Right ventricle myocardium inferior (tissue), 1 donor: Measurements from ENCODE around the gene FREM1. TPM values are rescaled to one million over a fixed set of nuclear protein-coding genes. Genes with fewer than 3 reads are reported as not detected.
"Not testable (repeated sequence)": the region's sequence is repeated elsewhere in the genome, so short reads cannot be mapped to it uniquely, and the experiment has no call there.

Source experiments
- ATAC-seq: fragments of 200-7000 bp; cut with Tn5 transposase; one replicate; pipeline ENCODE4 v1.9.1; 2020; ENCODE audit warnings: mild to moderate bottlenecking, moderate library complexity
- DNase-seq: peaks from one replicate; pipeline ENCODE4 v3.0.0; 2021; ENCODE audit errors: missing footprints
- intact Hi-C: fragments of 100-400 bp; cut with DNase I; formaldehyde crosslinking; loops from one replicate; pipeline ENCODE4 v1.11.0; 2022
- total RNA-seq: library from RNA; stranded (reverse); fragmentation: NEBNext Ultra II Directional; extraction: Animal tissue kit (Norgen Biotek cat#: 25700); gene quantifications from one replicate; pipeline ENCODE4 v1.2.1, GENCODE V29; 2021
- donor health status: DM: no; HTN: yes; CAD: no; lungs with severe emphysema.

FREM1 gene
- total RNA-seq, 1 donor from 2014 or later = 2.9 TPM

DNA sequence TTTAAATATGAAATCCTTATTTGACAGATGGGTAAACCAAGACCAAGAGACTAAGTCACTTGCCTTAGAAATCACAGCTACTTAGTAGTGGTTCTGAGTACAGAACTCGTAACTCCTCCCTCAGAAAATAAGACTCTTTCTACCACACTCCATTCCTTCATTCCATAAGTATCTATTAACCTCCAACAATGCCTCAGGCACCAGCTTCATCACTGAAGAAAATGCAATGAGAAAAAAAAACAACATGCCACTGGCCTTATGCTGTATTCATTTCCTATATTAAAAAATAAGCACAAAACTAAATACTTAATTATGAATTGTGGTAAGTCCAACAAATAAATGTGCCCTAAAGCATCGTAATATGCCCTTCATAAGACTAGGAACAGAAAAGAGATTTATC is 13.5 kb upstream of the FREM1 start:
- ATAC-seq = no peak
- intact Hi-C loops = no loop called here
- DNase-seq = no peak

DNA sequence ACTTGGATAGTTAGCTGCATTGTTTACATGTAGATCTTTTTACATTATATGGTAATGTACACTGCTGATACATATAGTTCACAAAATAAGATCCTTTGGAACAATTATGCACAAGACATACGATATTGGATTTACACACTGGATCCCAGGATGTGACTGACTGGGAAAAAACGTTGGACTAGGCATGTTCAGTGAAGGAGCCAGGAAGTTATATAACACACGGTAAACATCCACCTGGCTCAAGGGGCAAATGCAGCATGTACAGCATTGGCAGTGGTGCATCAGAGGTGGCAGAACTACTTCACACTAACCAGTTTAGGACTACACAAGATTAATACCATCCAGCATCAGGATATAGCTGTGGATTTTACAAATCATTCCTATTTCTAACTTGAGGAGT is 10.6 kb upstream of the FREM1 start:
- ATAC-seq, intact Hi-C loops: not testable (repeated sequence)

DNA sequence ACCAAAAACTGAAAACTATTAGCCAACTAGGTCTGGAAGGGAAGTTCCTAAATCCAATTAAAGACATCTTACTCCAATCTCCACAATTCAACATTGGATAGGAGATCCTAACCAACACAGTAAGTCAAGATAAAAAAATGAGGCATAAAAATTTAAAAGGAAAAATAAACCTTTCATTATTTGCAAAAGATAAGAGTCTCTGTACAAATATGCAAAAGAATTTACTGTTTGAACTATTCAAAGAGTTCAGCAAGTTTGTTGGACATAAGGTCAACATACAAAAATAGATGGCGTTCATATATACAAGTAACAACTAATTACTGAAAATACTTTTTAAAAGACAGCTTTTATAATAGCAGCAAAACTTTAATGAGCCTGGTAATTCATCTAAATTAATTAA is 3.1 kb upstream of the FREM1 start:
- ATAC-seq = no peak
- intact Hi-C loops = no loop called here
- DNase-seq = no peak

More for the DNA sequence above, 10.6 kb upstream of the FREM1 start:
- DNase-seq = not testable (repeated sequence)

DNA sequence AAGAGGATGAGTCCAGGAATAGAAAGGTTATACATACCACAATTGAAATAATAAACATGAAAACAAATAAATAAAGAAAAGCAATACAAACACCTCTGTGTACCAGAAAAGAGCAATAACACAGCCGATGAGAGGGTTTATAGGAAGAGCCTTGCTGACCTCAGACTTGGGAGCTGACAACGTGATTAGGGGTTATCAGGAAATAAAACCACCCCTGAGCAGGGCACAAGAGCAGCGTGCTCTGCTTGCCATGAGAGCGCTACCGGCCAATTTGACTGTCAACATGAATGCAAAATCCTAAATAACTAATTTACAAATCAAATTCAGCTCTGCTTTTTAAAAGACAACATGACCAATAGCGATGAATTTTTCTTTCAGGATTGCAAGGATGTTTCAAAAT is 2.6 kb upstream of the FREM1 start:
- ATAC-seq (no peak), DNase-seq (no peak)
- intact Hi-C loops = no loop called here

DNA sequence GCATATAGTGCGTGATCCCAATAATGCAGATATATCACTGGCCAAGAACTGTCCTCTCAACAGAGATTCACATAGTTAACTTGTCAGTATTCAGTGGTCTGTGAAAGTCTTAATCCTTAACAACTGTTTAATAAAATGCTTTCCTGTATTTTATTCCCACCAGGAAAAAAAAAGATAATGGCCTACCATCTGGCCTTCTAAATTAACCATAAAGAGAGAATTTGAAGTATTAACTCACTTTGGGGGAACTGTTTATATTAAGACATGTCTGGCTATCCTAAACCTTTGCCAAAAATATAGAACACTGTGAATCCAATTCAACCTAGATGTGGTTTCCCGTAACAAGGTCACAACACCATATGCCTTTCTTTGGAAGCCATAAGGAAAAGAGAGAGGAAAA is 818 bp upstream of the FREM1 start:
- intact Hi-C loops = no loop called here
- no peak for ATAC-seq
- DNase-seq = no peak

DNA sequence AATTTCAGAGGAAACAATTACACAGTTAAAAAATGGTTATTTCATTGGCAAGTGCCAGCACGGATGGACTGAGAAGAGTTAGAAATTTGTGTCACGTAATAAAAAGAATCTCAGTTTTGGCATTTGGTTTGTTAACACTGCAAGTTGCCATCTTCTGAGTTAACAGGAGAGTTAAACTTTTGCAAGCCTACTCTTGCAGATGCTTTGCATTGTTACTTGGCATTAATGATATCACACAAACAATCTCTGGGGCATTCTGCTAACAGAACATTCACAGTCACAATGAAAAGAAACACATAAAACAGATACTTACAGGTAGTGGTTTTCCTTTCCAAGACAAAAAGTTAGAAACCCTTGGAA is 647 bp downstream of the FREM1 start:
- intact Hi-C loops = no loop called here
- ATAC-seq = no peak
- no peak for DNase-seq

DNA sequence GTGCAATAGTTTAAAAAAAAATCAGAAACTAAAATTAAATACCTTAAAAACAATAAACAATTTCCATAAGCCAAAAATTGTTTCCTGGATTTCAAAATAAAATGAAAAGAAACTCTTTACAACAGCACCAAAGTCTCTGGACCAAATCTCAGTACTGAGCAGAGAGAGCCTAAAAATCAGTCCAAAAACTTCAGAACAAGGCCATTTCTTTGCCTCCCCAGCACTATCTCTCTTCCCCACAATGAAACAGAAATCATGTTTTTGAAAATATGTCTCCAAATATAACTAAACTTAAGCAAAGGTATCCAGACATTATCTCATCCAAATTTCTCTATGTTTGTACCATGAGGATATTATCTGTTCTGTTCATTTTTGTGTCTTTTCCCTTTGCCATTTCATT is 1.0 kb downstream of the FREM1 start:
- no peak for ATAC-seq
- no peak for DNase-seq
- intact Hi-C loops = no loop called here

DNA sequence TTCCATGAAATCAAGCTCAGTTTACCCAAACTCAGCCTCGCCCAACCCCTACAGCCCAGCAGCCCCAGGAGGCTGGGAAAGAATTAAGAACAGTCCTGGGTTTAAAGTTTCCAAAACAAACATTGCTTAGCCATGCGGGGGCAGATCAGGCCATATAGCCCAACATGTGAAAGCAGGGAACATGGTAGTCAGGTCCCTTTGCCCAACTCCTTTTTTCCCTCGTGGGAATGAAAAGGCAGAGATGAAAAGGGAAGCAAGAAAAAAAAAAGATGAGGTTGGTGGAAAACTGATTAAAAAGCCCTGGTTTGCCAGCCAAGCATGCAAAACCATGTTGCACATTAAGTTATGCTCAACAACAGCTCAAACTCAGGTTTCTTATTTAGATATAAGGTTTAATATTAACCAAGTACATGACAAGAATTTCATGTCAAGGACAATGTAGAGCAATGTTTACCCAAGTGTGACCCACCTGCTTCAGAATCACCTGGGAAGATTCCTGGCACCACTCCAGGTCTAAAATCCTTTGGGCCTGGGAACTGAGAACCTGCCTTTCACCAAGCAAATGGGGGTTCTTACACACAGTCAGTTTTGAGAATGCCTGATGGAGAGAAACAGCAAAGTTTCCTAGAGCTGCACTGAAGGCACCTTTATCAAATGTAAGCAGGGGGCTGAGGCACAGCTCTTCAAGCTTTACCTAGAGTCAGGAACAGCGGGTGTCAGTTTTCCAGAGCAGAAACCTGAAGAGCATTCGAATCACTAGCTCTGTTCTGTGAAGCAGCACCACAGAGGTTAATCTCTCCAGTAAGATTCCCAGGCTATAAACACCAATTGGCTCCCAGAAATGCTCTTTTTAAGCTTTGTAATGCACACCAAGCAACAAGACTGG is 1.7 kb downstream of the FREM1 start:
- peak; percentile 49 for ATAC-seq

DNA sequence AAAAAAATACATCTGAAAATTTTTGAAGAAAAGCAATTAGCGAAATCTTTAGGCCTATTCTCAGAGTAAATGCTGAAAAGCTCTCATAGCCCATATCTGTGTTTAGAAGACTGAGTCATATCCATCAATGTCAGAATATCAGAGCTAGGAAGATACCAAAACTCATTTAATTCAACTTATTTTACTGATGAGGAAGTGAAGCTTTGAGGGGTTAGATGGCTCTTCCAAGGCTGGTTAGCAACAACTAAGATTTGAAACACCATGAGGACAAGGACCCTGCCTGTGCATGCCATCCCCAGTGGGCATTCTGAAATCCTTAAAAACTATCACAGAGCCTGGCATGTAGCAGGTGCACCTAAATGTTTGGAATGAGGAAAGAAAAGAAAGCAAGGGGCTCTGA is 2.5 kb downstream of the FREM1 start:
- intact Hi-C loops = no loop called here
- ATAC-seq (no peak), DNase-seq (no peak)

More for the DNA sequence above, 1.7 kb downstream of the FREM1 start:
- intact Hi-C loops = no loop called here
- no peak for DNase-seq

DNA sequence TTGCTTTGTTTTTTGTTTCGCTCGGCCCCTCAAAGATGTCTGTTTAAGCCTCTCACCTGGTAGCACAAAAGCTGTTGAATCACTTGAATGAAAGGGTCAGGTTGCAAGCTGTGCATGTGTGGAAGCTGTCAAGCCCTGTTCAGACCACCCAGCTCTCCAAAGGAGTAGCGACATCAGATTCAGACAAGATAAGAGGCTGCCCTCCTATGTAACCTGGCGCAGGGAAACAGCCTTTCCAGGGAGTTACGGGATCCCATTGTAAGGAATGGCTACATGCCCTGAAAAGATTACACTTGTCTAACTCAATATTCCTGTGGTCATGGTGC is 2.9 kb downstream of the FREM1 start:
- ATAC-seq (no peak), DNase-seq (no peak)
- intact Hi-C loops = no loop called here

DNA sequence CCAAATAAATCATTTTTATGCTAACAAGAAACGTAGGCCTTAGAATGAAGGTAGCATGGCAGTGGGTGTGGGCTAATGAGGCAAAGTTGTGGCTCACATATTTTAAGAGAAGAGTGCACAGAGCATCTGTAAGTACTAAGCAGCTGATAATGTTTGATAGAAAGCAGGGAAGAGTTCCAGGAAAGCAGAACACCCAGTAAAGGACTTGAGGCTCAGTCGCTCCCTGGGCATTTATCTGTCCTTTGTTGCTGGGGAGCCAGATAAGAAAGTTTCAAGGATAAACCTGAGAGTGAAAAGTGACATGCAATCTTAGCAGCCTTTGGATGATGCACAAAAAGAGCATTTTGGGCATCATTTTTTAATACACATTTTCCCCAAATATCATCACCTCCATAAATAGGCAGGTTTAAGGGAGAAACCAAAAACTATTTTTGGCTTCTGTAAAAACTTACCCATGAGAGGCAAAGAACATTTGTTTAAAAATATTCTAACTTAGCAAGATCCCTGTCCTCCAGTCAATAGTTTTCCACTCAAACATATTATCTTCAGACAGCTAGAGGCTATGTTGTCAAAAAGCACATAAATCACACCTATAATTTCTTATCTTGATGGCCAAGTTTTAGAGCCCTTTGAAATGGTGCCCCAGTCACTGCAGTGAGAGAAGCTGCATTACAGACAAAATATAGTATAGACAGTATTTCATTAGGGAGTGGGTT is 3.4 kb downstream of the FREM1 start:
- DNase-seq (no peak), ATAC-seq (peak; percentile 12)
- intact Hi-C loops = no loop called here

DNA sequence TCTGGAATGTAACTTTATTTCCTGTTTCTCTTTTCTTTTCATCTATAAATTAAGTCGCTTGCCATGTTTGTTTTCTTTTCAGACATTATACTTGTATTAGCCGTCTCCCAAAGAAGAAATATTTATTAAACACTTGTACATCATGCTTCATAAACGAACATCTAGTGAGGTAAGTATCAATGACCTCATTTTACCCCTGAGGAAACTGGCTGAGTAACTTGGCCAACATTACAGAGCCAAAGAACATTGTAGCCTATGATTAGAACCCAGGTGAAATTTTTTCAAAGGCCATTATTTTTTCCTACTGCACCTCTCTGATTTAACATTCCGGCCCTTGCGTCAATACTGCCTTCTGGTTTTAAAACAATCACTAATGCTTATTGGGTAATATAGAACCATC is 4.2 kb downstream of the FREM1 start:
- intact Hi-C loops = no loop called here
- ATAC-seq = no peak
- DNase-seq = no peak

DNA sequence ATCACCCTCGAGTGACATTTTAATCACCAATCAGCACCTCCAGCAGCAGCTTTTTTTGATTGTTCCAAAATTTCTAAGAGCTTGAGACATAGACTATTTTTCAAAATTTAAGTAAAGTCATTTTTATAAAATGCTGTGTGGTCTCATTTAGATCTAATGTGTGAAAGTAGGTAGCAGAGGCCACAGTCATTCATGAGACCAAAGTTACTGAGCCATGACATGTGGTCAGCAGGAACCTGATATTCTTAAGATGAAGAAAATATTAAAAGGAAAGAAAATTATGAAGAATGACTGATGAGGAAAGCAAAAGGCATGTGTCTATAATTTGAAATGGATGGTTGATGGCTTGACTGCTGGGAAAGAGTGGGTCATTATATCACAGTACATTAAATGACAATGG is 7.2 kb downstream of the FREM1 start:
- intact Hi-C loops = no loop called here
- ATAC-seq (no peak), DNase-seq (no peak)

DNA sequence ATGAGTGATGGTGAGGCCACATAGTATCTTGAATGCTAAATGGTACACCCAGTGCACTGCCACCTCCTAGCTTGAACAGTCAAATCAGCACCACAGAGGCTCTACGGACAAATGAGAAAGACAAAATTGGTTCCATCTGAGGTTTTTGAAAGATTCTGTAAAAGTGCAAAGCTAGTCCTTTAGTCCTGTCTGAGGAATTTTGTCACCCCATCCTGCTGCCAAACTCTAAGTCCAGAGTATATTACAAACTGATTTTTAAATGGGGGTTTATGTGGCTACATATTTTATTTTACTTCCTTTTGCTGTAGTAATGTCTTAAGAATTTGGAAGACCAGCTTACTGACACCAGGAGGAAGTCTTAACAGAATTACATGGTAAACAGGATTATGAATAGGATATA is 7.7 kb downstream of the FREM1 start:
- ATAC-seq (no peak), DNase-seq (no peak)
- intact Hi-C loops = no loop called here

DNA sequence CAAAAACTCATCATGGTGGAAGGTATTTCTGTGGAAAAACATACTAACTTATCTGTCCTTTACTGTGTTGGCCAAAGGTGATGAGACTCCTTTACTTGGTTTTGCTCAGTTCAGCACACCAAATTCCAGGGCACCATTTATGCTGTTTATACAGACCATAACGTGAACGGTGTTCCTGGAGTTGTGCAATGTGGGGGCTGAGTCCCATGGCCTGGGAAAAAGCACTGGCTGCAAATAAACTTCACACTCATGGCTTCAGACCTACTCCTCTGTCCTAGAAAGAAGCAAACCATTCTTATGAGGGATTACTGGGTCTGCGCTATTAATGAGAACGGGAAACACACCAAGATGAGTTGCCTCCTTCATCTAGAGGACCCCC is 10.4 kb downstream of the FREM1 start:
- DNase-seq = no peak
- intact Hi-C loops = no loop called here
- ATAC-seq = peak; percentile 53

DNA sequence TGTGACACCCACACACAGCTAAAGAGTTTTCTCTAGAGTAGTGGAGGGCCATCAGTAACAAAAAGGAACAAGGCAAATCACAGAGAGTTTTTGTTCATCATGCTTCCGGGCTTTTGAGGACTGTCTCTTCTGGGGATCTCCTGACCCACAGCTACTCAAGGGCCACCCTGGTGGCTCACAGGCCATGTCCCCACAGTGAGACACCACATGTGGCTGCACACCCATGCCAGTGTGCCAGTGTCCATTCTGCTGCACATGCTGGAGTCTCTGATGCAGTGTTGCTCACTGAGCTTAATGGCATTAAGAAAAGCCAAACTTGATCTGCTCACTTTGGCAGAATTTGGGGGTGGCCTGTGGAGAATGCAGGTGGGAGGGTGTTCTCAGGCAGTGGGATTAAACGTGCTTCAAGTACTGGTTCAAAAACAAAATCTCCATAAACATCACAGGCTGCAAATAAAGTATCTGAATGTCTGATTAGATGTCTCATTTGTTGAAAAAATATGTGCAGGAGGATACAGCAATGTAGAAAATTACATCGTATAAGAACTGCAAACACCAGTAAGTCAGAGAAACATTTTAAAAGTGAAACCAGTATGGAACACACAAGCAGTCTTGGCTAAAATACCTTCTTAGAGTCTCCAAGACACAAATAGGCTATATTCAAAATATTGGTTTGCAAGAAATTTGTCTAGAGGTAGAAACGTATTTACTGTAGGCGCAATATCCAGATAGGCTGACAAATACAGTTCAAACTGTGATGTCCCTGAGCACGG is 11.0 kb downstream of the FREM1 start:
- ATAC-seq (no peak), DNase-seq (no peak)
- intact Hi-C loops = no loop called here

DNA sequence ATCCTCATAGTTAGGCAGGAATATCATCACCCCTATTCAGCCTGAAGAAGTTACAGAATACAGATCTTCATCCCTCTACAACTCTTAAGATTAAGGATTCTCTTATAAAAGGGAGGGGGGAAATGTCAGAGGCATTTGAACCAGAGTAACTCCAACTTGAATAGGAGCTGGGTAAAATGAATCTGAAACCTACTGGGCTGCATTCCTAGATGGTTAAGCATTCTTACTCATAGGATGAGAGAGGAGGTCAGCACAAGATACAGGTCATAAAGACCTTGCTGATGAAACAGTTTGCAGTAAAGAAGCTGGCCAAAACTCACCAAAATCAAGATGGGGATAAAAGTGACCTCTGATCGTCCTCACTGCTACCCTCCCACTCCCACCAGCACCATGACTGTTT is 14.4 kb downstream of the FREM1 start:
- ATAC-seq (no peak), DNase-seq (no peak)
- intact Hi-C loops = no loop called here

DNA sequence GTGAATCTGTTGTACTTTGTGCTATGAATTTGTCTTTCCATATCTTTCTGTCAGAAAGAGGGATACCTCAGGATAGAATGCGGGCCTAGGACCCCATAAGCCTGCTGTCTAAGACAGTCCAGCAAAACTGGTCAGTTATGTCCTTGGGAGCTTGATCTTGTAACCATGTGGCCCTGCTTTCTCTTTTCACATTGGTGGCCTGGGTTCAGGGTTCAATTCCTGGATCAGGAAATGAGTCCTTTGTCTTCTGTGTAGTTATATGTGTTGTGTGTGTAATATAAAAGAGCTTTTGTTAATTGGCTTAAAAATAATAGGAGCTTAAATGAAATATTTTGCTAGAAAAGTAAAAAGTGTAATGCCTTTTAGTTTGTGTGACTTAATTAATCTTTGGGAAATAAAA is 16.9 kb downstream of the FREM1 start:
- DNase-seq (no peak), ATAC-seq (no peak)
- intact Hi-C loops = no loop called here

DNA sequence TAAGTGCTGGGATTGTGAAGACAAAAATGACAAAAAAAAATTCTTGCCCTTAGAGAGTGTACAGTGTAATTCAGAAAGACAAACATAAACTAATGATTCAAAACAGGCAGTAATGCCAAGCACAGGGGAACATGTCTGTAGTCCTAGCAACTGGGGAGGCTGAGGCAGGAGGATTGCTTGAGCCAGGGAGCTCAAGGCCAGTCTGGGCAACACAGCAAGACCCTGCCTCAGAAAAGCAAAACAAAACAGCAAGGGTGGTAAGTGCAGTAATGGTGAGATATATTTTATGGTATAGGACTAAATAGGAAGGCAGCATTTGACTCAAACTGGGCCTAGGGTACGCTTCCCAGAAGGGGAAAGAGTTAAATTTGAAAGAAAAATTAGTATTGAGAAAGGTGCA is 18.9 kb downstream of the FREM1 start:
- intact Hi-C loops = no loop called here
- ATAC-seq (no peak), DNase-seq (no peak)

DNA sequence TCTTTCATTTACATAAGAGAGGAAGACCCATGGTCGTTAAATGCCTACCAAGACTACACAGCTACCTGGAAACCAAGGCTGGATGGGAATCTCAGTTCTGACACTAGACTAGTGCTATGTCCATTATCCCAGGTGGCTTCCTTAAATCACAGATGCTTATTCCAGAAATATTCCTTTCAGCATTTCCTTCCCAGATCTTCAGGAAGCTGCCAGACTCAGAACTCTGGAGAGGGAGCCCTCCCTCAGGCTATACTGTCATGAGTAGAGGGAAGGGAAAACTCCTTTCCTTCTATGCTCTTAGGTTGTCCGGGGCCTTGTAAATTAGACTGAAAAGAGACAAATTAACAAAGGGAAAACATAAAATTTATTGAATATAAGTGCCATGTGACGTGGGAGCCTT is 20.8 kb downstream of the FREM1 start:
- intact Hi-C loops = no loop called here
- no peak for DNase-seq
- ATAC-seq = no peak
